ENCODE results near the gene P3H1. TPM values are rescaled to one million over a fixed set of nuclear protein-coding genes. Genes with fewer than 3 reads are reported as not detected.
"Not testable (repeated sequence)": the region's sequence is repeated elsewhere in the genome, so short reads cannot be mapped to it uniquely, and the experiment has no call there.

Gene P3H1
- total RNA-seq: 111 and 217 TPM in 2 replicates

DNA sequence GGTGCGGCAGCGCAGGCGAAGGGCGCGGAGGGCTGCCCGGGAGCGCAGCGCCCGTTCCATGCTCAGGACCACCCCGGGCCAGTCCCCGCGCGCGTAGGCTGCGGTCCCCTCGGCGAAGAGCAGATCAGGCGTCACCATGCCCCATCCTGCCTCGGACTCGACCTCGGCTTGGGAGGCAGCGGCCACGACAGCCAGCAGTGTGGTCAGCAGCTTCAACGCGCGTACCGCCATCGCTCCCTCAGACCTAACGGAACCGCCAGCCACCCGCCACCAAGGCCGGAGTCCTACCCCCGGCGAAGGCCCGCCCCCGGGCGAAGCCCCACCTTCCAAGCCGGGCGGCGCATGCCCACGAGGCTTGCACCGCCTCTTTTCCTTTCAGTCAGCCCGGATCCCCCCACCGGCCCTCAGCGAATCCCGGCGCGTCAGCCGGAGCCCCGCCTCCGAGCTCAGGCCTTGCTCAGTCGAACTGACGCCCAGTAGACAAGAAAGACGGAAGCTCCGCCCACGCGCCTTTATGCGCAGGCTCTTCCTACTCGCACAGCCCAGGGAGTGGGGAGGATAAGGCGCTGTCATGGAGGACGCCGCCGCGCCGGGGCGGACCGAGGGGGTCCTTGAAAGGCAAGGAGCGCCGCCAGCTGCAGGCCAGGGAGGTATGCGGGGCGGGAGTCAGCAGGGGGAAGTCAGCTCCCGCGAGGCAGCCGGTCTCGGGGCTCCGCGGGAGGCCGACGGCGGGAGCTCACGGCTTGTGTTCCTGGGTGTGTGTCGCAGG lies at the start of gene P3H1, which contains the start of gene C1orf50:
P3H1 (minus strand) TSS at position 288 of the 769 bp plus-strand sequence; CDS start at position 231, 57 bp downstream.
C1orf50 (plus strand) TSS at position 509 of the 769 bp plus-strand sequence; CDS start at position 572, 63 bp downstream.
- DNase-seq: peak; percentile 99

GRCh38 chr1:42815941-42816584 lies 49.2 kb upstream of the P3H1 start:
- no peak for DNase-seq

DNA sequence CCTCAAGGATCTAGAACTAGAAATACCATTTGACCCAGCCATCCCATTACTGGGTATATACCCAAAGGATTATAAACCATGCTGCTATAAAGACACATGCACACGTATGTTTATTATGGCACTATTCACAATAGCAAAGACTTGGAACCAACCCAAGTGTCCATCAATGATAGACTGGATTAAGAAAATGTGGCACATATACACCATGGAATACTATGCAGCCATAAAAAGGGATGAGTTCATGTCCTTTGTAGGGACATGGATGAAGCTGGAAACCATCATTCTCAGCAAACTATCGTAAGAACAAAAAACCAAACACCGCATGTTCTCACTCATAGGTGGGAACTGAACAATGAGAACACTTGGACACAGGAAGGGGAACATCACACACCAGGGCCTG lies 48.0 kb upstream of the P3H1 start:
- not testable (repeated sequence) for DNase-seq

DNA sequence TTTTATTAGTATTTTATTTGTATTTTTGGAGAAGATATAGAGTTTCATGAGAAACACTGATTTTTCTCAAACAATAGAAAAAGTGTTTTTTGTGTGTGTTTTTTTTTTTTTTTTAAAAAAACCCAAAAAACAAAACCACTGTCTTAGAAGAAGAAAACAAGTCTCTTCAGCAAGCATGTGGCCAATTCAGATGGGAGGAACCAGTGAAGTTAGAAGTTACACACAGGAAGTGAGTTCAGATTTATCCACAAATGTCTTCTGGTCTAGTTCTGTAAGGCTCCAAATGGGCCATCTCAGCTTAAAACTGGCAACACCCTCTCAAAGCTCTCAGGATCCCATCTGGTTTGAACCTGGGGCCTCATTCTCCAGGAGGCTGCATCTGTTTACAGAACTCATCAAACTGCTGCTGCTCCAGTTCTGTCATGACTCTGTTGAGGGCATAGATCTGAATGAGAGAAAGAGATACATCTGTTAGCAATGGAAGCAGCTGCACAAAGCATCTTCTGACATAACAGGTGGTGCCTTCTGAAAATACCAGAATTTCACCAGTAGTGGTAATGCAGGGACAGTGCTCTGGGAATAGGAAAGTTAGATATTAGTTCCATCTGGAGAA lies 40.3 kb upstream of the P3H1 start:
- DNase-seq: no peak

DNA sequence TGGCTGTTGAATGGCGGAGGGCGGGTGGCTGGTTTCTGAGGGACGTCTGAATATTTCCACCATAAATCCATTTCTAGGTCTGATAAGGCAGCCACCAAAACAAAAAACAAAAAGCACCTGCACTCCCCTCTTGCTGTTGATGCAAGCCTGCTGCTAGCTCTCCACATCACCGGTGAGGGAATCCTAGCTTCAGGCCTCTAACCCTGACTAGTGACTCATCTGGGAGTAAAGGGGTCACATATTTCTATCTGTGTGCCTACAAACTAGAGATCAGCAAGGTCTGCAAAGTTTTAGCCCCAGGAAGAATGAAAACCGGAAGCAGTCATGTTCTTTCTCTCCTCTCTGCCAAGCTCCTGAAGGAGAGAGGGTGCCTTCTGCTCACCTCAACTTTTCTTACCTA lies 39.8 kb upstream of the P3H1 start:
- DNase-seq: no peak

GRCh38 chr1:42806171-42806570 lies 39.3 kb upstream of the P3H1 start:
- DNase-seq: no peak

DNA sequence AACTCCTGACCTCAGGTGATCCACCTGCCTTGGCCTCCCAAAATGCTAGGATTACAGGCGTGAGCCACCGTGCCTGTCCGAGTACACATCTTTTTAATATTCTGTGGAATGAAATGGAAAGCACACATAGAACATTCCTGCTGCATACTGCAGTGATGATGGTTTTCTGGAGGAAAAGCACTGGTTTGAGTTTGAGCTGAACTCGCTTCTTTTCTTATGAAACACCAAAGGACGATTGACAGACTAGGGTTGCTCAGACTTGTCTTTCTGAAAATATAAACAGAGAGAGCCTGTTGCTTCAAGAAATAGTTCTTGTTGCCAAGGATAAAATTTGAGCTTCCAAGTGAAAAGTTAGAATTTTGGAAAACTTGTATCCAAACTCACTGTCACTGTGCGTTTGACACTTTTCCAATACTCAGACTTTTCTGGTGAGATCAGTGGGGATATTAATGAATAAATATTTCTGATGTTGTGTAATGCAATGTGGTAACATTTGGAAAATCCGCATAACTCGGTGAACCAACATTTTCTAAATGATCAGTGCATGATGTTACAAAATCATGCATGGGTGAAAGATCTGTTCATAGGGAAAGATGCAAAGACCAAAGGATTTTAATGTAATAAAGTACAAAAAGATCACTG lies 35.1 kb upstream of the P3H1 start:
- no peak for DNase-seq

DNA sequence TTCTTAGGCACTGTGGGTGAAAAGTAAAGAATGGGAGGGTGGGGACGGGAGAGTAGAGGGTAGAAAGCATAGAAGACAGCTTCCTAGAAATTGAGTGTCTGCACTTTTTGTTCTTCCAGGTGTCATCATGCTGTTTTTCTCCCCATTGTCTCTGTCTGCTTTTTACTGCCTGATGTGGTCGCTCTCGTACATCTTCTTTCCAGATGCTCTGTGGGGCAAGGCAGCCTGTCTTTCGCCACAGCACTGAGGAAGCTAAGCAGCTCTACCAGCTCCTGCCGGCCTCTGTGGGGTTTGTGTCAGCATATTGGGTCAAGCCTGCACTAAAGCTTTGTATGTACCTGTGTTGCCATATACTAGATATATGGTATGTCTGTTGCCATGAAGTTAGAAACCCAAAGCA lies 31.2 kb upstream of the P3H1 start:
- DNase-seq: no peak

- no peak for DNase-seq
Measured at GRCh38 chr1:42797414-42797813, 30.6 kb upstream of the P3H1 start.

- DNase-seq: no peak
Measured at GRCh38 chr1:42793824-42794223, 27.0 kb upstream of the P3H1 start.

- DNase-seq: no peak
Measured at GRCh38 chr1:42788021-42788420, 21.2 kb upstream of the P3H1 start.

DNA sequence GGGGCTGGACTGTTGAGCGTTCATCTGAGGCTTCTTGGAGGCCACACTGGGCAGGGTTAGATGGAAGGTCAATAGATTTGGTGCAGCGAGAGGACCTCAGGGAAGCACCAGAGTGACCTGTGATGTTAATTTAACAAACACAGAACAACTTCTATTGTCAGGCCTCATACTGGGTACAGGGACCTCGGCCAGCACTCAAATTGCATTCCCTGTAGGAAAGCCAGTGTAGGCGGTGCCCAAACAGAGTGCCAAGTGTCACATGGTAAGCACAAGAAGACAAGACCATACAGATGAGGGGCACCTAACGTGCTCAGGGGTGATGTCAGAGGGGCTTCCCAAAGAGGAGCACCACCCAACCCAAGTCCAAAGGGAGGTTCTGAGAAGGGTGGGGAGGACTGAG lies 19.3 kb upstream of the P3H1 start:
- DNase-seq: no peak

- peak; percentile 44 for DNase-seq
Measured at GRCh38 chr1:42784946-42785693, 18.3 kb upstream of the P3H1 start, which contains the start of gene TMEM269. Gene TMEM269 (plus strand): TSS chr1:42784991. CDS start chr1:42789894, 4,903 bp downstream.

DNA sequence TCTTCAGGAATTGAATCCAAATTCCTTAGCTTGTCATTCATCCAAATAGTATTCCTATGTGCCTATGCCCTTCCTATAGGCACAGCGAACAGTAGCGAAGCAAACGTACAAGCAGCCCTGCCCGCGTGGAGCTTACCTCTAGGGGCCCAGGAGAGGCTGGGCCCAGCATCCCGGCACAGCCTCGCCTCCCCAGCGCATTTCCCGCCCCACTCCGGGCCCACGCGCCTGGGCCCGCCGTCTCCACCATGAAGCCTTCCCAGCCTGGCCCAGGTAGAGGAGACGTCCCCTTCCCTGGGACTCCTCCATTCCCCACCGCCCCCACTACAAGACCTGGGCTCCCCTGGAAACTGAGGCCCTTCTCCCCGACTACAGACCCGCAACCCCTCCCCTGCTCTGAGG lies 17.7 kb upstream of the P3H1 start:
- DNase-seq: no peak

DNA sequence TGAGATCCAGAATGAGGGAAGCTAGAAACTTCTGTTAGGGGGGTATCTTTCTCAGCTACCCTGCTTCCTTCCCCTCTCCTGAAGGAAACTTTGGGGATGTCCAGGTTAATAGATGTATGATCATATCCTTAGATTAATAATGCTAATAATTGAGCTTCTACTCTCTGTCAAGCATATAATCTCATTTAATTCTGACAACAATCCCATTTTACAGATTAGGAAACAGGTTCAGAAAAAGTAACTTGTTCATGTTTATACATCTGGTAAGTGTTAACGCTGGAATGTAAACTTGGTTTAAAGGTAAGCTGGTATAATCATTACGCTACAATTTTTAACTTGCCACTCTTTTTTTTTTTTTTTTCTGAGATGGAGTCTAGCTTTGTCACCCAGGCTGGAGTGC lies 16.3 kb upstream of the P3H1 start:
- DNase-seq: no peak

DNA sequence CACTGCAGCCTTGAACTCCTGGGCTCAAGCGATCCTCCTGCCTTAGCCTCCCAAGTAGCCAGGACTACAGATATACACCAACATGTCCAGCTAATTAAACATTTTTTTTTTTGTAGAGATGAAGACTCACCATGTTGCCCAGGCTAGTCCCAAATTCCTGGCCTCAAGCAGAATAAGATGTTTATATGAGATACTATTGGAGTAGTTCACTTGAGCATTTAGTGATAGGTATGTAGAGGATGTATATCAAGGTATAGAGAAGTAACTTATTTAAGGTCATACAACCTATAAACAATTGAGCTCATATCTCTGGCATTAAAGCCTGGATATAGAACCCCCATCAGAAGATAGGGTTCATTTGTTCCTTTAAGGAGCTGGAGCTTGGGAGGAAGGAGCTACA lies 13.3 kb upstream of the P3H1 start:
- no peak for DNase-seq

GRCh38 chr1:42779725-42780124 lies 12.9 kb upstream of the P3H1 start:
- no peak for DNase-seq

GRCh38 chr1:42777852-42778251 lies 11.0 kb upstream of the P3H1 start:
- peak; percentile 71 for DNase-seq

GRCh38 chr1:42776502-42776901 lies 9.7 kb upstream of the P3H1 start:
- DNase-seq: no peak

DNA sequence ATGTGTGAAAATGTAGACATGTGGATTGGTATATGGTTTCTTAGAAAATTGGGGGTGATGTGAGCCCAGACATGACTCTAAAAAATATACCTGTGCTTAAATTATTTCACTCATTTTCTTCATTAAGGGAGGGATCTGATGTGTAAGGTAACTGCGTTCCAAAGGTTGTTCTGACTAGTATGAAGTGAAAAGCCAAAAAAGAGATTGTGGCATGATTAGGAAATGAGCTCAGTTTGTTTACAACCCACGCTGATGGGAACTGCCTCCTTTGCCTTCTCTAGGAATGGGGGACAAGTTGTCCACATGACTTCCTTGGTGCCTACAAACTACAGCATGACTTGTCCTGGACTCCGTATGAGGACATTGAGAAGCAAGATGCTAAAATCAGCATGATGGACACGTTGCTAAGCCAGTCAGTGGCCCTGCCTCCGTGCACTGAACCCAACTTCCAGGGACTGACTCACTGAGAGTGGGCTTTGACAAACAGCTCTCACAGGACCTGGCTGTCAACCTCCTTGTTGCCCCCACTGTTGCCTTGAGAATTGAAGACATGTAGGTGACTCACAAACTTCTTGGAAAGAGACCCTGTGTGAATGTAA lies 8.2 kb upstream of the P3H1 start:
- DNase-seq: no peak

DNA sequence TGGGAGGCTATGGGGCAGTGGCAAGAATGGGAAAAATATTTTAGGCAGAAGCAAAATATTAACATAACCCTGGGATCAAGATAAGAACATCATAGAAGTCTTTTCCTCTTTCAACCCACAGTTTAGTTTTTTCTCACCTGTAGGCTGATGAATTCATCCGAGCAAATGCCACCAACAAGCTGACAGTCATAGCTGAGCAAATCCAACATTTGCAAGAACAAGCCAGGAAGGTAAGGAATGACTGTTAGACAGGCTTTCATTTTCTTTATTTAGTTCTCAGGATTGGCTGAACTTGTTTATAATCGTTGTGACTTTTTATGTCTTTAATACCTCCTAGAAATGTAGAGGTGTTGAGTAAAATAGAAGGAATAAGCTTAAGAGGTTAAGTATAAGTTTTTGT lies 6.6 kb upstream of the P3H1 start:
- DNase-seq: no peak

GRCh38 chr1:42769811-42770210 lies 3.0 kb upstream of the P3H1 start:
- DNase-seq: no peak
